Chondrocyte (in vitro differentiated cells): ENCODE data around the gene GAS5. TPM values are rescaled to one million over a fixed set of nuclear protein-coding genes. Genes with fewer than 3 reads are reported as not detected.
"Not testable (repeated sequence)": the region's sequence is repeated elsewhere in the genome, so short reads cannot be mapped to it uniquely, and the experiment has no call there.

Source experiments
- DNase-seq: peaks from one replicate; pipeline ENCODE4 v3.0.0; 2021; ENCODE audit warnings: mixed read lengths, low spot score
- H3K27ac Mint-ChIP-seq: one replicate; pipeline ENCODE4 v1.8.0; 2021; ENCODE audit warnings: mild to moderate bottlenecking, moderate library complexity, mixed read lengths; ENCODE audit not compliant: unreplicated experiment
- H3K27me3 Mint-ChIP-seq: 2 replicates; pipeline ENCODE4 v1.8.0; 2021; ENCODE audit warnings: low read depth, mixed read lengths
- H3K36me3 Mint-ChIP-seq: 2 replicates; pipeline ENCODE4 v1.8.0; 2021; ENCODE audit warnings: low read depth, mixed read lengths
- H3K4me1 Mint-ChIP-seq: 2 replicates; pipeline ENCODE4 v1.8.0; 2021; ENCODE audit warnings: low read depth, mild to moderate bottlenecking, mixed read lengths
- H3K4me3 Mint-ChIP-seq: one replicate; pipeline ENCODE4 v1.8.0; 2021; ENCODE audit warnings: mild to moderate bottlenecking, moderate library complexity, mixed read lengths; ENCODE audit not compliant: unreplicated experiment
- H3K9me3 Mint-ChIP-seq: 2 replicates; pipeline ENCODE4 v1.8.0; 2021; ENCODE audit warnings: low read depth, mixed read lengths
- CTCF ChIP-seq: fragments of 200-600 bp; sonication (generic); IDR thresholded peaks from 2 replicates; pipeline ENCODE4 v1.5.0; 2021; ENCODE audit warnings: antibody characterized with exemption, mild to moderate bottlenecking, moderate library complexity
- total RNA-seq: library from RNA; stranded (reverse); gene quantifications from 3 replicates; pipeline ENCODE4 v1.2.1, GENCODE V29; 2021

Gene GAS5
- total RNA-seq, 1 donor from 2014 or later: 340 TPM

DNA sequence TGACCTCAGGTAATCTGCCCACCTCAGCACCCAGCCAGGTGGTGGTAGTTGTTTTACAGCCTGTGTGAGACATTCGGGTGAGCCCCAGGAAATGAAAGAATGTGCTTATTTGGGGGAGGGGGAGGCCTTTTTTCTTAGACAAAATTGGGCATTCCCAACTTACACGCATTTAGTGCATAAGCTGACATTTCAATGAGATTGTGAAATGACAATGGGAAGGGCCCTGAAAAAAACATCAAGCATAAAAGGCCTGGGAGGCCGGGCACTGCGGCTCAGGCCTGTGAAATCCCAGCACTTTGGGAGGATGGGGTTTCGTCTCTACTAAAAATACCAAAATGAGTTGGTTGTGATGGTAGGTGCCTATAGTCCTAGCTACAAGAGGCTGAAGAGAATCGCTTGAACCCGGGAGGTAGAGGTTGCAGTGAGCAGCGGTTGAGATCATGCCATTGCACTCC is 5.0 kb downstream of the GAS5 start:
- Mint-ChIP-seq H3K27me3 (no peaks in the 10 kb centered on the region), H3K27ac (peak overlapping the region; percentile 45), H3K4me1 (peaks cover 39% of the 10 kb centered on the region), H3K9me3 (no peaks in the 10 kb centered on the region), H3K36me3 (peaks cover 33% of the 10 kb centered on the region), H3K4me3 (no peak overlapping the region)
- TF ChIP-seq CTCF: no peak
- DNase-seq: no peak

- DNase-seq, H3K27me3 Mint-ChIP-seq, H3K9me3 Mint-ChIP-seq, H3K4me3 Mint-ChIP-seq: not testable (repeated sequence)
- peak overlapping the region; percentile 45 for H3K27ac Mint-ChIP-seq
- peaks cover 37% of the 10 kb centered on the region for H3K4me1 Mint-ChIP-seq
- peaks cover 31% of the 10 kb centered on the region for H3K36me3 Mint-ChIP-seq
These were observed 5.5 kb downstream of the GAS5 start for GRCh38 chr1:173862146-173862768.

DNA sequence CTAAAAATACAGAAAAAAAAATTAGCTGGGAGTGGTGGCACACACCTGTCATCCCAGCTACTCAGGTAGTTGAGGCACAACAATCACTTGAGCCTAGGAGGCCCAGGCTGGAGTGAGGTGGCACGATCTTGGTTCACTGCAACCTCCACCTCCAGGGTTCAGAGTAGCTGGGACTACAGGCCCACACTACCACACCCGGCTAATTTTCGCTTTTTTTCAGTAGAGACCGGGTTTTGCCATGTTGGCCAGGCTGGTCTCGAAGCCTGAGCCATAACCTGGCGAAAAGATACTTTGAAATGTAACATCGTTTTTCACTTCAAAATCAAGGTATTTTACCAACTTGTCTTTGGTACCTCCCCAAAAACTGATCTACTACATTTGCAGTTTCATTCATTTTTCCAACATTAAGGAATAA is 6.1 kb downstream of the GAS5 start:
- Mint-ChIP-seq H3K27ac (peak overlapping the region; percentile 22), H3K9me3 (no peaks in the 10 kb centered on the region), H3K4me1 (peaks cover 32% of the 10 kb centered on the region), H3K27me3 (no peaks in the 10 kb centered on the region), H3K4me3 (no peak overlapping the region), H3K36me3 (peaks cover 30% of the 10 kb centered on the region)
- no peak for DNase-seq
- TF ChIP-seq CTCF: no peak

DNA sequence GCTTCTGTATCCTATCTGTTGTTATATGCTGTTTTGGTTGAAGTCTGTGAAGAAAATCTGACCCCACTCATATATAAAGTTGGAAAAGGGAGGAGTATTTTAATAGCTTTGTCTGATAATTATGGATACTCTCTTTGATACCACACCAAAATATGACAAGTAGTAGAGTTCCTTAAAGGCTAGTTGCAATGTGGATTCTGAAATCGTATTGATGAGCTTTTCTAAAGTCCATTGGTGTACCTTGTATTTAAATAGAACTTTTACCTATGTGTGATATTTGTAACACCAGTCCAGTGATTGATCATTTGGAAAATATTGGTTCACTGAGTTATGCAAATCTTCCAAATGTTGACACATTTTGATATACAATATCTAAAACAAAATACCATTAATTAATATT is 7.7 kb downstream of the GAS5 start:
- Mint-ChIP-seq H3K4me3 (no peak overlapping the region), H3K36me3 (peaks cover 18% of the 10 kb centered on the region), H3K27me3 (no peaks in the 10 kb centered on the region), H3K9me3 (no peaks in the 10 kb centered on the region), H3K4me1 (peaks cover 15% of the 10 kb centered on the region), H3K27ac (no peak overlapping the region)
- TF ChIP-seq CTCF: no peak
- no peak for DNase-seq

DNA sequence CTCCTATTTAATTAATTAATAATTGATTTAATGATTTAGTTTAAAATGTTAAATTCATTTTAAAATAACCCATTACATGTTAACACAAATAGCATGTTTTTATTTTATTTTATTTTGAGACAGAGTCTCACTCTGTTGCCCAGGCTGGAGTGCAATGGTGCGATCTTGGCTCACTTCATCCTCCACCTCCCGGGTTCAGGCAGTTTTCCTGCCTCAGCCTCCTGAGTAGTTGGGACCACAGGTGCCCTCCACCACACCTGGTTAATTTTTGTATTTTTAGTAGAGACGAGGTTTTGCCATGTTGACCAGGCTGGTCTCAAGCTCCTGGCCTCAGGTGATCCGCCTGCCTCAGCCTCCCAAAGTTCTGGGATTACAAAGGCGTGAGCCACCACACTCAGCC is 8.2 kb downstream of the GAS5 start:
- H3K36me3 Mint-ChIP-seq: peaks cover 19% of the 10 kb centered on the region
- not testable (repeated sequence) for H3K27ac Mint-ChIP-seq, H3K4me1 Mint-ChIP-seq, DNase-seq, H3K4me3 Mint-ChIP-seq, H3K9me3 Mint-ChIP-seq, H3K27me3 Mint-ChIP-seq

GRCh38 chr1:173857363-173857917 is 10.3 kb downstream of the GAS5 start:
- DNase-seq: no peak
- Mint-ChIP-seq H3K36me3 (peaks cover 10% of the 10 kb centered on the region), H3K27ac (peak overlapping the region; percentile 68), H3K27me3 (no peaks in the 10 kb centered on the region), H3K9me3 (no peaks in the 10 kb centered on the region), H3K4me3 (no peak overlapping the region), H3K4me1 (peaks cover 10% of the 10 kb centered on the region)
- TF ChIP-seq CTCF: no peak
